Activated CD4-positive, alpha-beta T cell treated with anti-CD3 and anti-CD28 coated beads, Interleukin-2, amount 50 U/mL, for 4 hours (primary cell): ENCODE data around the gene PPIC.
"Not testable (repeated sequence)": the region's sequence is repeated elsewhere in the genome, so short reads cannot be mapped to it uniquely, and the experiment has no call there.

Source experiments
- DNase-seq, 2 experiments: peaks; one replicate each; pipeline ENCODE4 v3.0.0-alpha.2; 2020

PPIC gene

GRCh38 chr5:123007182-123007581 lies 29.3 kb downstream of the PPIC start:
- no peak for DNase-seq

GRCh38 chr5:123001808-123002207 lies 34.7 kb downstream of the PPIC start:
- DNase-seq = no peak

- no peak for DNase-seq
Measured at GRCh38 chr5:123000731-123001130, 35.8 kb downstream of the PPIC start.

GRCh38 chr5:122999947-123000563 lies 36.5 kb downstream of the PPIC start:
- no peak for DNase-seq

GRCh38 chr5:122997294-122997693 lies 39.2 kb downstream of the PPIC start:
- DNase-seq = no peak

GRCh38 chr5:122996091-122996490 lies 40.4 kb downstream of the PPIC start:
- DNase-seq = no peak

- no peak for DNase-seq
Measured at GRCh38 chr5:122985954-122986721, 50.4 kb downstream of the PPIC start.

- DNase-seq = no peak
Measured at GRCh38 chr5:122985006-122985700, 51.4 kb downstream of the PPIC start.

GRCh38 chr5:122984425-122984824 lies 52.1 kb downstream of the PPIC start:
- no peak for DNase-seq

GRCh38 chr5:122982376-122982775 lies 54.1 kb downstream of the PPIC start:
- DNase-seq = no peak

GRCh38 chr5:122981846-122982245 lies 54.7 kb downstream of the PPIC start:
- no peak for DNase-seq

GRCh38 chr5:122978644-122979297 lies 57.8 kb downstream of the PPIC start:
- DNase-seq = no peak

GRCh38 chr5:122978068-122978467 lies 58.5 kb downstream of the PPIC start:
- no peak for DNase-seq

- DNase-seq = no peak
Measured at GRCh38 chr5:122977319-122977718, 59.2 kb downstream of the PPIC start.

- not testable (repeated sequence) for DNase-seq
Measured at GRCh38 chr5:122974251-122974650, 62.3 kb downstream of the PPIC start.

- DNase-seq = not testable (repeated sequence)
Measured at GRCh38 chr5:122973759-122974158, 62.8 kb downstream of the PPIC start.
